Measurements from ENCODE around the gene GRM4. TPM values are rescaled to one million over a fixed set of nuclear protein-coding genes. Genes with fewer than 3 reads are reported as not detected.
A peak's percentile ranks its signal among the peaks of the same experiment; 100 is the strongest.
"Not testable (repeated sequence)": the region's sequence is repeated elsewhere in the genome, so short reads cannot be mapped to it uniquely, and the experiment has no call there.

The GRM4 gene
- under 1 TPM; 0.12 to 0.18 TPM for total RNA-seq

DNA sequence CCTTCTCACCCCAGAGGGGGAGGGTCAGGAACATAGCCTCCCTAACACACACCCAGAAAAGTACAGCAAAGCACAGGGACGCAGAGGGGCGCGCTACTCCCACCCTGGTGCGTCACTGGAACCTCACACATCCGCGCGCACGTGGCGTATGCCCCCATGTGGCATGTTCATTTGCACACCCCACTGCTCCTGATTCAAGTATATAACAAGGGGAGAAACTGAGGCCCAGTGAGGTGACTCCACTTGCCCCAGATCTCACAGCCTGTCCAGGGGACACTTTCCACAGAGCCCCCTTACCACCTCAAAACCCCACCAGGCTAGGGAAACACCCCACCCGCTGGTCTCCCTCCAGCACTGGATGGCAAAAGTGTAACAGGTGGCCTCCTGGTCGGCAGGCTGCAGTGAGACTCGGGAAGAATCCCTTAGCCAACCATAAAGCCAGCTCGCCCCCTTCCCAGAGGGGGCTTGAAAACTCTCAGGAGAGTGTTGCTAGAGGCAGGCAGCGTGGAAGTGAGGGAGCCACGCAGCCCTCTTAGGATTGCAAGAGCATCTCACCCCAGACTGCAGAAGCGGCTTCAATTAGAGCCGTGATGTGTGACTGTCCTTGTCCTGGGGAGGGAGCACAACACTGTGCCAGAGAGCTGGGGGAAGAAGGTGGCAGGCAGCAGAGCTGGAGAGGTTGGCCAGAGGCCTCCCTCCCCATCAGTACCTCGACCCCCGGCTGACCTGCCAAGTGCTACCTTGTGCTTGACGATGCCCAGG is at the start of gene GRM4:
Gene GRM4, minus strand, starts transcription at position 67 of the 762 bp plus-strand sequence. CDS start 12,591 bp downstream, outside the sequence.
- no peak for DNase-seq
- Mint-ChIP-seq H3K4me3 (peak within 1 kb of the TSS; percentile 69), H3K27me3 (peaks cover 75% of the 10 kb centered on the region), H3K36me3 (no peaks in the 10 kb centered on the region), H3K27ac (no peak within 1 kb of the TSS), H3K4me1 (peaks cover 14% of the 10 kb centered on the region), H3K9me3 (no peaks in the 10 kb centered on the region)

DNA sequence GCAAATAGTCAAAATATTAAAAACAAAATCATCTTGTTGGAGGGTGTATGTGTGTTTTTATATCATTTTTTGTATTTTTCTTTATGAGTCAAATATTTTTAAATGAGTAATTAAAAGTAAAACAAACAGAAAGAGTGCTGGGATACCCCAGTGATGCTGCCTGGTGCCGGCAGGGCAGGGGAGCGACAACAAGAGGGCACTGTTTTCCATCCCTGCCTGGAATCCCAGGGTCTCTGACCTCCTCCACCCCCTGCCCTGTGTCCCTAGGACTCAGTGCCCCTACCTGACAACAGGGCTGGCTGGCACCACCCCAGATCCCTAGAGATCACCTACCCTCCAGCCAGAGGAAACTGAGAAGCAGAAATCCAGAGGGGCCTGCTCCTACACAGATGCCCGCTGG is 48.9 kb upstream of the GRM4 start:
- no peaks in the 10 kb centered on the region for H3K36me3 Mint-ChIP-seq

DNA sequence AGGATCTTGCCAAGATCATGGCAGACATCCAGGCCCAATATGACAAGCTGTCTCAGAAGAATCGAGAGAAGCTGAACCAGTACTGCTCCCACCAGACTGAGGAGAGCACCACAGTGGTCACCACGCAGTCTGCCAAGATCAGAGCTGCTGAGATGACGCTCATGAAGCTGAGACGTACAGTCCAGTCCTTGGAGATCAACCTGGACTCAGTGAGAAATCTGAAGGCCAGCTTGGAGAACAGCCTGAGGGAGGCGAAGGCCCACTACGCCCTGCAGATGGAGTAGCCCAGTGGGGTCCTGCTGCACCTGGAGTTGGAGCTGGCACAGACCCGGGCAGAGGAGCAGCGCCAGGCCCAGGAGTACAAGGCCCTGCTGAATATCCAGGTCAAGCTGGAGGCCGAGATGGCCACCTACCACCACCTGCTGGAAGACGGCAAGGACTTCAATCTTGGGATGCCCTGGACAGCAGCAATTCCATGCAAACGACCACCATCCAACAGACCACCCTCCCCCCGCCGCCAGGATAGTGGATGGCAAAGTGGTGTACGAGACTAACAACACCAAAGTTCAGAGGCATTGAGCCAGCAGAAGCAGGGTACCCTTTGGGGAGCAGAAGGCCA is 44.7 kb upstream of the GRM4 start:
- H3K36me3 Mint-ChIP-seq, result no peaks in the 10 kb centered on the region
- no peaks in the 10 kb centered on the region for H3K9me3 Mint-ChIP-seq
- no peak for DNase-seq
- H3K27me3 Mint-ChIP-seq, result no peaks in the 10 kb centered on the region
- no peak overlapping the region for H3K4me3 Mint-ChIP-seq
- no peak overlapping the region for H3K27ac Mint-ChIP-seq
- peaks cover 11% of the 10 kb centered on the region for H3K4me1 Mint-ChIP-seq

More for the DNA sequence above, 48.9 kb upstream of the GRM4 start:
- H3K4me3 Mint-ChIP-seq, result no peak overlapping the region
- no peaks in the 10 kb centered on the region for H3K9me3 Mint-ChIP-seq
- no peak for DNase-seq
- H3K4me1 Mint-ChIP-seq, result peaks cover 12% of the 10 kb centered on the region
- H3K27me3 Mint-ChIP-seq, result no peaks in the 10 kb centered on the region
- H3K27ac Mint-ChIP-seq, result no peak overlapping the region

DNA sequence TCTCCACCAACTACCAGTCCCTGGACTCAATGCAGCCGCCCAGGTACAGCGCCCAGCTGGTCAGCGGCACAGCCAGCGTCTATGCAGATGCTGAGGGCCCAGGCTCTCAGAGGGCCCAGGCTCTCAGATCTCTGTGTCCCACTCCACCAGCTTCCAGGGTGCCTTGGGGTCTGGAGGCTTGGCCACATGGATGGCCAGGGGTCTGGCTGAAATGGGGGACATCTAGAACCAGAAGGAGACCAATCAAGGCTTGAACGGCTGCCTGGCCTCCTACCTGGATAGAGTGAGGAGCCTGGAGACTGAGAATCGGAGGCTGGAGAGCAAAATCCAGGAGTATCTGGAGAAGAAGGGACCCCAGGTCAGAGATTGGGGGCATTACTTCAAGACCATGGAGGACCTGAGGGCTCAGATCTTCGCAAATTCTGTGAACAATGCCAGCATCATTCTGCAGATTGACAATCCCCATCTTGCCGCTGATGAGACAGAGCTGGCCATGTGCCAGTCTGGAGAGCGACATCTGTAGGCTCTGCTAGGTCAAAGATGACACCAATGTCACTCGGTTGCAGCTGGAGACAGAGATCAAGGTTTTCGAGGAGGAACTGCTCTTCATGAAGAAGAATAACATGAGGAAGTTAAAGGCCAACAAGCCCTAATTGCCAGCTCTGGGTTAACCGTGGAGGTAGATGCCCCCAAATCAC is 44.1 kb upstream of the GRM4 start:
- peak; percentile 32 for DNase-seq
- Mint-ChIP-seq H3K36me3 (no peaks in the 10 kb centered on the region), H3K9me3 (no peaks in the 10 kb centered on the region), H3K27ac (no peak overlapping the region), H3K27me3 (no peaks in the 10 kb centered on the region), H3K4me1 (peaks cover 11% of the 10 kb centered on the region), H3K4me3 (no peak overlapping the region)

DNA sequence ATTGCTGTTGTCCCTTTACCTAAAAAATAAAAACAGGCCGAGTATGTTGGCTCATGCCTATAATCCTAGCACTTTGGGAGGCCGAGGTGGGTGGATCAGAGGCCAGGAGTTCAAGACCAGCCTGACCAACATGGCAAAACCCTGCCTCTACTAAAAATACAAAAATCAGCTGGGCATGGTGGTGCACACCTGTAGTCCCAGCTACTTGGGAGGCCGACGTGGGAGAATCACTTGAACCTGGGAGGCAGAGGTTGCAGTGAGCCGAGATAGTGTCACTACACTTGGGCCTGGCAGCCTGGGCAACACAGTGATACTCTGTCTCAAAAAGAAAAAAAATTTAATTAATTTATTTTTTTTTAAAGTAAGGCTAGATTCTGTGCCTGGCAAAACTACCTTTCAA is 38.8 kb upstream of the GRM4 start:
- H3K4me1 Mint-ChIP-seq, result peaks cover 19% of the 10 kb centered on the region
- H3K36me3 Mint-ChIP-seq, result peaks cover 11% of the 10 kb centered on the region
- DNase-seq, H3K9me3 Mint-ChIP-seq, H3K27me3 Mint-ChIP-seq, H3K27ac Mint-ChIP-seq, H3K4me3 Mint-ChIP-seq: not testable (repeated sequence)

DNA sequence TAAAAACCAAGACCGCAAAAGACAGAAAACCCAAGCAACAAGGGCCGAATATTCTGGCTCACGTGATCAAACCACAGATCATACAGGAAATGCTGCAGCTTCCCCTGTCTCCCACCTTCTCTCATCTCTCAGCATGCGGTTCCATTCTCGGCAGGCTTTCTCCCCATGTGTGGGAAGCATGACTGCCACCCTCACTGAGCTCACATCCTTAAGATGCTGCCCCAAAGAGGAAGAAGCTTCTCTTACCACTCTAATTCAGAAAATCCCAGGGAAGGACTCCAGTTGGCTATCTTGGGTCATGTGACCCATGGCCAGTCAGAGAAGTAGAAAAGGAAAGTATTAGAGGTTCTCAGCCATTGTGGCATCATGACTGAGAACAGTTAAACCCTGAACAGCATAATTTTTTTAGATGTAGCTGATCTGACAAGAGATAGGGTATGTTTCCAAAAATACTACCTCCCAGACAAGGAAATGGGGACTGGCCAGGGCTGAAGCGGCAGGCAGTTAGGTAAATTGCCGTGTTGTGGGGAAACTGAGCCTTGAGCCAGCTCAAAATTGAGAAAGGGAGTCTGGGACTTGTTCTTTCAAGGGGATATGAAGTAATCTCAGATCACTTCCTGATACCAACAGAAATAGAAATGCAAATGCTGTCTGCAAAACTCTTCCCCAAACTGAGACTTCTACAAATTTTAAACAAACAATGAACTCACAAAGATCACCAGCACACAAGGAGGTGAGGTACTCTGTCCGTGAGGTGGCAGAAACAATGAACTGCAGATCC is 37.1 kb upstream of the GRM4 start:
- peak overlapping the region; percentile 93 for H3K27ac Mint-ChIP-seq
- H3K27me3 Mint-ChIP-seq, result no peaks in the 10 kb centered on the region
- peaks cover 11% of the 10 kb centered on the region for H3K36me3 Mint-ChIP-seq
- H3K4me3 Mint-ChIP-seq, result peak overlapping the region; percentile 77
- peaks cover 6% of the 10 kb centered on the region for H3K9me3 Mint-ChIP-seq
- DNase-seq, result peak; percentile 63
- peaks cover 20% of the 10 kb centered on the region for H3K4me1 Mint-ChIP-seq

DNA sequence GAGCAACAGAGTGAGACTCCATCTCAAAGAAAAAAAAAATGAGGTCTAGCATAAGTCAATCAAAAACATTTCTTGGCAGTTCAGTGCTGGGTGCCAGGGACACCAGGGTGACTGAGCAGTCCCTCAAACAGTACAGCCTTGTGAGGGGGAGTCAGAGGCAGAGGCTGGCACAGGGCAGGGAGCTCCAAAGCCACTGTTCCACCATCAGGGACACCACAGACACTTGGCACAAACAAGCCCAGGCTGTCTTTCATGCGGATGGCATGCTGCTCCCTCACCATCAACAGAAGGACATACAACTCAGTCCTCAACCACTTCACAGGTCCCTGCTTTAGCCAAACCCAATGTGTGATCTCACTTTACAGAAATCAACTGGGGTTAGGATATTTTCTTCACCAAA is 36.0 kb upstream of the GRM4 start:
- Mint-ChIP-seq H3K36me3 (peaks cover 11% of the 10 kb centered on the region), H3K9me3 (peaks cover 6% of the 10 kb centered on the region), H3K4me3 (peak overlapping the region; percentile 25), H3K27me3 (no peaks in the 10 kb centered on the region), H3K27ac (no peak overlapping the region), H3K4me1 (peaks cover 20% of the 10 kb centered on the region)
- no peak for DNase-seq

DNA sequence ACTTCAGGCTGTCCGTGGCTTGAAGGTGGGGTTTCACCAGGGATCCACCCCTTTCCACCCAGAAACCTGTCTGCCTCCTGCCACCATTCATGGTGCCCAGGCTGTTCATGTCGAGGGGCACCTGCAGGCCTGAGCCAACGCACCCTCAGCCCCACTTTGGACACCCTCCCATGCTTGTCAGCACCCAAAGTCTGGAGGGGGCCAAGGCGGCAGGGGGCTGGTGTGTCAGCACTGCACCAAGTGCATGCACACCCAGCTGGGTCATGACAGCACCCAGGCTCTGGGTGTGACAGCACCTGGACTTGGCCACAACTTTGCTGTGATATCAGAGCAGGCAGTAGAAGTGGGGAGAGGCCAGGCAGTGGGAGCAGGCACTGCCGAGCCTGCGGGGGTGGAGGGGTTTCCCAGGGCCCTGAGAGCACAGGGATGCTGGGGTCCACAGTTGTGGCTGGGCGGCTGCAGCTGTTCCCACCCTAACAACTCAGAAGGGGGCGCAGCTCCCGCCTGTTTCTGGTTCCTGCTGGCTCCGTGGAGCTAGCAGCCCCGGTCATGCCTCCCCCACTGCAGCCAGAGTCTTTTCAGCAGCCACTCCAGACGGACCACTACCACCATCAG is 33.3 kb upstream of the GRM4 start:
- H3K36me3 Mint-ChIP-seq, result peaks cover 11% of the 10 kb centered on the region

DNA sequence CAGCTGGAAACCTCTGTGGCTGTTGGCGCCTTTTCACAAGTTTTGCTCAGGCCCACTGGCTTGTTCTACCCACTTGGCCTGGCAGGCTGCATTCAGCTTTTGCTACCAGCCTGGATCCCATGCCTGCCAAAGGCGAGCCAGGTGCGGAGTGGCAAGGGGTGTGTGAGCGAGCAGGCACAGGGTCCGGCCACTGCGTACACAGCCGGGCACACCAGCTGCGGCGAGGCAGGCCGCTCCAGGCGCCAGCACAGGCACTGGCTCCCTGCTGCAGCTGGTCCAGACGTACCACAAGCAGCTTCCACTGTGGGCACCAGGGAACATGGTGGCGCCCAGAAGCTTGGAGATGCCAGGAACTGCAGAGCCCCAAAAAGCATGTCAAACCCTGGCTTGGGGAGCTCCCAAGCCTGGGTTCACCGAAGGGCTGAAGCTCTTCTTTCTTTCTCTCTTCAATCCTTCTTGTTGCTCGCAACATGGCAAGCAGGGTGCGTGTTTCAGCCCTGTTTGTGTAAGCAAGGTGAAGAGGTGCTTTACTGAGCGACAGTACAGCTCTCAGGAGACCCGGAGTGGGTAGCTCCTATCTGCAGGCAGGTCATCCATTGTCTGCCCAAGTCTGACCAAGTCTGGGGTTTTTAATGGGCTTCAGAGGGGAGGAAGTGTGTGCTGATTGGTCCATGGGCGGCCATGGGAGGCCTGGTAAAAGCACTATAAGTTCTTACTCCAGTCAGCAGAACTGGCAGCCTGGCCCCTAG is 32.6 kb upstream of the GRM4 start:
- Mint-ChIP-seq H3K27me3 (no peaks in the 10 kb centered on the region), H3K4me1 (peaks cover 21% of the 10 kb centered on the region), H3K27ac (no peak overlapping the region), H3K9me3 (peaks cover 4% of the 10 kb centered on the region), H3K4me3 (no peak overlapping the region), H3K36me3 (peaks cover 9% of the 10 kb centered on the region)
- no peak for DNase-seq

More for the DNA sequence above, 33.3 kb upstream of the GRM4 start:
- Mint-ChIP-seq H3K27ac (no peak overlapping the region), H3K4me3 (no peak overlapping the region), H3K9me3 (peaks cover 6% of the 10 kb centered on the region), H3K4me1 (peaks cover 23% of the 10 kb centered on the region), H3K27me3 (no peaks in the 10 kb centered on the region)
- no peak for DNase-seq

DNA sequence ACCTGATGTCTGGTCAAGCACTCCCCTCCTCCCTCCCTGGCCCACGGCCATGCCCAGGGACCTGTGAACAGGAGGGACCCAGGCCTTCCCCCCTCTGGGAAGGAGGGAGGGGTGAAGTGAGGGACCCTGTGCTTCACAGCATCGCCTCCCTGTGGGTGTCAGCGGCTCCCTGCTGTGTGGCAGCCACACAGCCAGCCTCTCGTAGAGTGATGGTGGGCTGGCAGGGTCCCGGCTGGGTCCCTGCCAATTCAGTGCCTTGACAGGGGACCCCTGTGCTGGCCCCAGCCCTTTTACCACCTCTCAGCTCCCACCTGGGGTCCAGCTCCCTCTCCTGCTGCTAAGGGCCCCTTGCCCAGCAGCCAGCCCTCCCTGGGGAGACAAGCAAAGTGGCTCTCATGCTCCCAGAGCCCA is 31.3 kb upstream of the GRM4 start:
- Mint-ChIP-seq H3K4me1 (peaks cover 9% of the 10 kb centered on the region), H3K36me3 (no peaks in the 10 kb centered on the region), H3K9me3 (no peaks in the 10 kb centered on the region), H3K4me3 (no peak overlapping the region), H3K27ac (no peak overlapping the region), H3K27me3 (no peaks in the 10 kb centered on the region)
- DNase-seq, result no peak

DNA sequence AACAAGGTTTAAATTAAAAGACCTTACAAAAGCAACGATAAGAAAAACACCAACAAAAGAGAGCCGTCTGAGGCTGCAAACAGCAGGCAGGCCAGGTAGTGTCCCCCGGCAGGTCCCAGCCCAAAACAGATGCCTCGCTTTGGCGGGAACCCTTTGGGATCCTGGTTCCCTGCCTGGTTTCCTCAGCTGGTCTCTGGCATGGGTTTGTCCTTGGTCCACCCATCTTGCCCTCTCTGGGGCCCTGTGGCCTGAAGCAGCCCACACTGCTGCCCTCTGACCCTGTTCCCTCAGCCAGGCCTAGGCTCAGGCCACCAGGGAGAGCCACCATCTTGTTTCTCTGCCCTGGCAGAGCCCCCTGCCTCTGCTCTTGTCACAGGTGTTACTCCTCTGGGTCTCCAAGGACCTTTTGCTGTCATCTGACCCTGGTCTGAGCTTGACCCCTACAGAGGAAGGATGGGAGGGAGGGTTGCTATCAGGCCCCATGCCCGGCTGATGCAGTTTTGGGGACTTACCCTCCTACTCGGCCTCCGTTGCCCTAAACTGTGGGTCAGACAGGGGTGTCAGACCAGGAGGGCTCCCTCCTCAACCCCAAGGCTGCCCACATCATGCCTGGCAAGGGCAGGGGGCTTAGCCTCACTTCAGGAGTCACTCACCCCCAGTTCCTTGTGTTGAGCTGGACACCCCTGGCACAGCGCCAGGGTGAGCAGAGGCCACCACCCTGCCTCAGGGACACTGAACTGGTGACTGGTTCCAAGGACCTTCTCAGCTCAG is 30.6 kb upstream of the GRM4 start:
- Mint-ChIP-seq H3K4me3 (no peak overlapping the region), H3K4me1 (peaks cover 5% of the 10 kb centered on the region), H3K27ac (no peak overlapping the region), H3K9me3 (no peaks in the 10 kb centered on the region), H3K36me3 (no peaks in the 10 kb centered on the region), H3K27me3 (no peaks in the 10 kb centered on the region)
- DNase-seq, result no peak

DNA sequence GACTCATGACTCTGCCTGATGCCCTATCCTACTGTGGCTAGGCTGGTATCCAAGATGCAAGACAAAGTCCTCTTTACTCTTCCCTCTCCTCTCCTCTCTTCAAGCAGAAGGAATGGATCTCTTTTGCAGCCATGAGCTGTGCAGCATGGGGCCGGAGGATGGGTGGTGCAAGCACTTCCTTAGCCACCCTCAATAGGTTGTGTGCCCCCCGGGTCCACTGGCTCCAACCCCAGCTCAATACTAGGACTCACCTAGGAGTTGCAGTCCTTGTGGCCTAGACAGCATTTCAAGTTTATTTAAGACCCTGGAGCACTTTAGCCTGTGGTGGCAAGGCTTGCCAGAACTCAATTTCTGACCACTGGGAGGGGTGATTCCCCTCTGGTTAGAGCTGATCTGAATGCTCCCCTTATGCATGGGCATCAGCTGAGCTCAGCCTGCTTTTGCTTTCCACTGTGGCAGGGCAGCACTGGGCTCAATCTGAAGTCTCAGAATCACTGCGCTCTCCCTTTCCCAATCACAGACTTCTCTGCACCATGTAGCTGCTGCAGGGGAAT is 29.0 kb upstream of the GRM4 start:
- no peaks in the 10 kb centered on the region for H3K36me3 Mint-ChIP-seq
- H3K27me3 Mint-ChIP-seq, result no peaks in the 10 kb centered on the region
- H3K27ac Mint-ChIP-seq, result no peak overlapping the region
- no peak overlapping the region for H3K4me3 Mint-ChIP-seq
- H3K9me3 Mint-ChIP-seq, result no peaks in the 10 kb centered on the region
- H3K4me1 Mint-ChIP-seq, result peaks cover 5% of the 10 kb centered on the region
- no peak for DNase-seq
